ENCODE measurements around the gene CDKAL1. TPM values are rescaled to one million over a fixed set of nuclear protein-coding genes. Genes with fewer than 3 reads are reported as not detected.

The CDKAL1 gene
- polyA plus RNA-seq, 2 of the 4 experiments (the other 2 are of a cell fraction): 4.7 to 8.3 TPM

DNA sequence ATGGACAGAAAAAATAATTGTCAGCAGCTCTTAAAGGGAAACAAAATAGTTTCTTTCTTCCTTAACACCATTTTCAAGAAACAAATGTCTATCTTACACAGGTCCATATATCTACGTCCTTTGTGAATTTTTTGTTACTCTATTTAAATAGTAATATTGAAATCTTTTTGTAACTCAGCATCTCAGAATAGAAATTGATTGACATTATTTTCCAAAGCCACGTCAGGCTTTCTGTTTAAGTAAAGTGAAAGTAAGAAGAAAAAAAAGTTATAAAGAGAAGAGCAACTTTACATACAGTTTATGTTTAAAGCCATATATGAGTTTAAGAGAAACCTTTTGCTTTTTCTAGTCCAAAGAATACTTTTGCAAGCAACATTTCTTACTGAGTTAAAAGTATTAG, 656.4 kb downstream of the CDKAL1 start:
- no peaks in the 10 kb centered on the region for H3K4me1 ChIP-seq
- no peak for TF ChIP-seq SREBF2 (IDR thresholded peaks at IDR 0.05)
- no peak for TF ChIP-seq FOXS1 (CRISPR knock-in tag; IDR thresholded peaks at IDR 0.05)
- TF ChIP-seq HEYL (CRISPR knock-in tag; IDR thresholded peaks at IDR 0.05): no peak
- TF ChIP-seq, protein P1, sequence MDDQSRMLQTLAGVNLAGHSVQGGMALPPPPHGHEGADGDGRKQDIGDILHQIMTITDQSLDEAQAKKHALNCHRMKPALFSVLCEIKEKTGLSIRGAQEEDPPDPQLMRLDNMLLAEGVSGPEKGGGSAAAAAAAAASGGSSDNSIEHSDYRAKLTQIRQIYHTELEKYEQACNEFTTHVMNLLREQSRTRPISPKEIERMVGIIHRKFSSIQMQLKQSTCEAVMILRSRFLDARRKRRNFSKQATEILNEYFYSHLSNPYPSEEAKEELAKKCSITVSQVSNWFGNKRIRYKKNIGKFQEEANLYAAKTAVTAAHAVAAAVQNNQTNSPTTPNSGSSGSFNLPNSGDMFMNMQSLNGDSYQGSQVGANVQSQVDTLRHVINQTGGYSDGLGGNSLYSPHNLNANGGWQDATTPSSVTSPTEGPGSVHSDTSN (IDR thresholded peaks at IDR 0.05): no peak
- TF ChIP-seq CHD2 (IDR thresholded peaks at IDR 0.05; ENCODE audit: low read length, partially characterized antibody): no peak
- TF ChIP-seq, protein P2, sequence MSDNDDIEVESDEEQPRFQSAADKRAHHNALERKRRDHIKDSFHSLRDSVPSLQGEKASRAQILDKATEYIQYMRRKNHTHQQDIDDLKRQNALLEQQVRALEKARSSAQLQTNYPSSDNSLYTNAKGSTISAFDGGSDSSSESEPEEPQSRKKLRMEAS (IDR thresholded peaks at IDR 0.05): no peak
- no peak for TF ChIP-seq NFE2L2 (conservative IDR thresholded peaks at IDR 0.05; ENCODE audit: low read length)
- TF ChIP-seq CHD4 (IDR thresholded peaks at IDR 0.05; ENCODE audit: borderline replicate concordance): no peak
- TF ChIP-seq, protein P3, sequence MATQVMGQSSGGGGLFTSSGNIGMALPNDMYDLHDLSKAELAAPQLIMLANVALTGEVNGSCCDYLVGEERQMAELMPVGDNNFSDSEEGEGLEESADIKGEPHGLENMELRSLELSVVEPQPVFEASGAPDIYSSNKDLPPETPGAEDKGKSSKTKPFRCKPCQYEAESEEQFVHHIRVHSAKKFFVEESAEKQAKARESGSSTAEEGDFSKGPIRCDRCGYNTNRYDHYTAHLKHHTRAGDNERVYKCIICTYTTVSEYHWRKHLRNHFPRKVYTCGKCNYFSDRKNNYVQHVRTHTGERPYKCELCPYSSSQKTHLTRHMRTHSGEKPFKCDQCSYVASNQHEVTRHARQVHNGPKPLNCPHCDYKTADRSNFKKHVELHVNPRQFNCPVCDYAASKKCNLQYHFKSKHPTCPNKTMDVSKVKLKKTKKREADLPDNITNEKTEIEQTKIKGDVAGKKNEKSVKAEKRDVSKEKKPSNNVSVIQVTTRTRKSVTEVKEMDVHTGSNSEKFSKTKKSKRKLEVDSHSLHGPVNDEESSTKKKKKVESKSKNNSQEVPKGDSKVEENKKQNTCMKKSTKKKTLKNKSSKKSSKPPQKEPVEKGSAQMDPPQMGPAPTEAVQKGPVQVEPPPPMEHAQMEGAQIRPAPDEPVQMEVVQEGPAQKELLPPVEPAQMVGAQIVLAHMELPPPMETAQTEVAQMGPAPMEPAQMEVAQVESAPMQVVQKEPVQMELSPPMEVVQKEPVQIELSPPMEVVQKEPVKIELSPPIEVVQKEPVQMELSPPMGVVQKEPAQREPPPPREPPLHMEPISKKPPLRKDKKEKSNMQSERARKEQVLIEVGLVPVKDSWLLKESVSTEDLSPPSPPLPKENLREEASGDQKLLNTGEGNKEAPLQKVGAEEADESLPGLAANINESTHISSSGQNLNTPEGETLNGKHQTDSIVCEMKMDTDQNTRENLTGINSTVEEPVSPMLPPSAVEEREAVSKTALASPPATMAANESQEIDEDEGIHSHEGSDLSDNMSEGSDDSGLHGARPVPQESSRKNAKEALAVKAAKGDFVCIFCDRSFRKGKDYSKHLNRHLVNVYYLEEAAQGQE (IDR thresholded peaks at IDR 0.05): no peak
- no peak for TF ChIP-seq HES2 (IDR thresholded peaks at IDR 0.05)
- no peak for TF ChIP-seq ZC3H11A (IDR thresholded peaks at IDR 0.05)
- TF ChIP-seq EHMT2 (IDR thresholded peaks at IDR 0.05; ENCODE audit: low read depth): no peak
- TF ChIP-seq HDAC2 (IDR thresholded peaks at IDR 0.05): no peak
- TF ChIP-seq SMC3 (IDR thresholded peaks at IDR 0.05): no peak
- TF ChIP-seq KDM5A (IDR thresholded peaks at IDR 0.05): no peak
- no peak for TF ChIP-seq HOXB13 (CRISPR knock-in tag; IDR thresholded peaks at IDR 0.05; ENCODE audit: low read depth)
- TF ChIP-seq, protein P4, sequence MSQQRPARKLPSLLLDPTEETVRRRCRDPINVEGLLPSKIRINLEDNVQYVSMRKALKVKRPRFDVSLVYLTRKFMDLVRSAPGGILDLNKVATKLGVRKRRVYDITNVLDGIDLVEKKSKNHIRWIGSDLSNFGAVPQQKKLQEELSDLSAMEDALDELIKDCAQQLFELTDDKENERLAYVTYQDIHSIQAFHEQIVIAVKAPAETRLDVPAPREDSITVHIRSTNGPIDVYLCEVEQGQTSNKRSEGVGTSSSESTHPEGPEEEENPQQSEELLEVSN (IDR thresholded peaks at IDR 0.05; ENCODE audit: borderline replicate concordance, low read depth): no peak
- no peak for TF ChIP-seq RFX5 (IDR thresholded peaks at IDR 0.05)
- ATAC-seq: no peak
- DNase-seq (ENCODE audit: low read depth in 1 of 2, low spot score in 1 of 2): no peak
- H3K4me2 ChIP-seq: no peak overlapping the region
- no peak overlapping the region for H3K27ac ChIP-seq
- no peak overlapping the region for H3K4me3 ChIP-seq
- WGBS (ENCODE audit: missing lambda C conversion rate): 84% methylated on average over 2 of the region's 2 CpGs
- ChIA-PET CTCF (interaction anchor here (1.6 kb wide), 1 partner anchor 9 kb away, joined by 3 read pairs; no protein-coding TSS in a partner anchor), POLR2A (no interaction called here)
- FAIRE-seq: no peak
- H3K9me3 ChIP-seq: 0 out of 3 replicates have a peak, but pooled peaks cover 2% of the 10 kb centered on the region

GRCh38 chr6:21193790-21194475, 659.7 kb downstream of the CDKAL1 start:
- H3K4me3 ChIP-seq: no peak overlapping the region
- CTCF ChIA-PET: no interaction called here
- H3K9me3 ChIP-seq: 0 out of 3 replicates have a peak, but pooled peaks cover 2% of the 10 kb centered on the region
- no peak overlapping the region for H3K4me2 ChIP-seq
- FAIRE-seq: no peak
- no peaks in the 10 kb centered on the region for H3K4me1 ChIP-seq
- POLR2A ChIA-PET: no interaction called here
- no peak for ATAC-seq
- TF ChIP-seq NPAS2 (CRISPR knock-in tag; IDR thresholded peaks at IDR 0.05; ENCODE audit: borderline replicate concordance) (no peak), POLR2AphosphoS2 (conservative IDR thresholded peaks at IDR 0.05; ENCODE audit: low read length) (no peak), MAFK (IDR thresholded peaks at IDR 0.05; ENCODE audit: partially characterized antibody) (no peak), RAD21 (conservative IDR thresholded peaks at IDR 0.05 in 1 of 2, IDR thresholded peaks at IDR 0.05 in 1 of 2) (no peak), FOSL2 (IDR thresholded peaks at IDR 0.05) (no peak), FOSL2 (CRISPR knock-in tag; IDR thresholded peaks at IDR 0.05) (no peak), KDM1A (IDR thresholded peaks at IDR 0.05; ENCODE audit: low read depth) (no peak), RARB (CRISPR knock-in tag; IDR thresholded peaks at IDR 0.05) (no peak), ZFP36 (IDR thresholded peaks at IDR 0.05; ENCODE audit: borderline replicate concordance, partially characterized antibody) (no peak), KDM5A (IDR thresholded peaks at IDR 0.05) (no peak), NR3C1 (IDR thresholded peaks at IDR 0.05) (no peak), HOXB13 (CRISPR knock-in tag; IDR thresholded peaks at IDR 0.05; ENCODE audit: low read depth) (no peak), EHF (CRISPR knock-in tag; IDR thresholded peaks at IDR 0.05) (no peak), ZSCAN20 (CRISPR knock-in tag; IDR thresholded peaks at IDR 0.05) (no peak), ZNF302 (CRISPR knock-in tag; IDR thresholded peaks at IDR 0.05) (no peak), GATA3 (IDR thresholded peaks at IDR 0.05; ENCODE audit: borderline replicate concordance) (no peak), ZC3H11A (IDR thresholded peaks at IDR 0.05) (no peak)
- TF ChIP-seq, protein P2 (IDR thresholded peaks at IDR 0.05): no peak
- 69% methylated on average over 2 of the region's 2 CpGs for WGBS (ENCODE audit: missing lambda C conversion rate)
- H3K27ac ChIP-seq: no peak overlapping the region
- DNase-seq (ENCODE audit: low read depth in 1 of 2, low spot score in 1 of 2): no peak
